ENCODE measurements around the gene MYH9. TPM values are rescaled to one million over a fixed set of nuclear protein-coding genes. Genes with fewer than 3 reads are reported as not detected.
"Not testable (repeated sequence)": the region's sequence is repeated elsewhere in the genome, so short reads cannot be mapped to it uniquely, and the experiment has no call there.

Gene MYH9
- total RNA-seq, 4 donors from 2014 or later: 361 to 406 (median 386) TPM

- Histone ChIP-seq H3K27ac (no peak overlapping the region), H3K36me3 (no peaks in the 10 kb centered on the region), H3K27me3 (no peaks in the 10 kb centered on the region), H3K4me1 (peaks cover 0 to 8% (median 3%) of the 10 kb centered on the region in 4 donors), H3K9me3 (no peaks in the 10 kb centered on the region), H3K4me3 (no peak overlapping the region)
- 91 to 96% methylated on average over 9 of the region's 9 CpGs for WGBS, 2 donors
- TF ChIP-seq POLR2A (IDR thresholded peaks at IDR 0.05): no peak
- no peak for TF ChIP-seq CTCF (IDR thresholded peaks at IDR 0.05)
- no peak for TF ChIP-seq EP300 (IDR thresholded peaks at IDR 0.05)
- DNase-seq (ENCODE audit: low spot score in 2 of 2): no peak
Measured at GRCh38 chr22:36431977-36432376, 44.2 kb upstream of the MYH9 start.

- Histone ChIP-seq H3K36me3 (no peaks in the 10 kb centered on the region), H3K9me3 (no peaks in the 10 kb centered on the region), H3K4me3 (no peak overlapping the region), H3K27me3 (no peaks in the 10 kb centered on the region), H3K27ac (no peak overlapping the region), H3K4me1 (peaks cover 0 to 15% (median 4%) of the 10 kb centered on the region in 4 donors)
- DNase-seq (ENCODE audit: low spot score in 2 of 2): no peak
- TF ChIP-seq EP300 (IDR thresholded peaks at IDR 0.05) (no peak), CTCF (IDR thresholded peaks at IDR 0.05) (no peak), POLR2A (IDR thresholded peaks at IDR 0.05) (no peak)
- 67 to 78% methylated on average over 9 of the region's 9 CpGs for WGBS, 2 donors
Measured at GRCh38 chr22:36430863-36431262, 43.1 kb upstream of the MYH9 start.

- not testable (repeated sequence) for H3K4me3 ChIP-seq; DNase-seq (ENCODE audit: low spot score in 2 of 2); H3K27ac ChIP-seq; H3K9me3 ChIP-seq; H3K36me3 ChIP-seq; H3K27me3 ChIP-seq
- H3K4me1 ChIP-seq: peaks cover 0 to 12% (median 3%) of the 10 kb centered on the region in 4 donors
- WGBS, 2 donors: 86 to 92% methylated on average over 11 of the region's 11 CpGs
Measured at GRCh38 chr22:36427952-36428351, 40.2 kb upstream of the MYH9 start.

GRCh38 chr22:36425977-36426523 lies 38.3 kb upstream of the MYH9 start:
- no peaks in the 10 kb centered on the region for H3K36me3 ChIP-seq
- WGBS, 2 donors: 28 to 40% methylated on average over 2 of the region's 2 CpGs
- no peak overlapping the region for H3K4me3 ChIP-seq
- no peak for DNase-seq (ENCODE audit: low spot score in 2 of 2)
- peak overlapping the region in 1 of 4 donors; percentile 59 for H3K27ac ChIP-seq
- no peak for TF ChIP-seq EP300 (IDR thresholded peaks at IDR 0.05)
- TF ChIP-seq POLR2A (IDR thresholded peaks at IDR 0.05): no peak
- no peak for TF ChIP-seq CTCF (IDR thresholded peaks at IDR 0.05)
- H3K9me3 ChIP-seq: no peaks in the 10 kb centered on the region
- H3K4me1 ChIP-seq: peaks cover 0 to 9% (median 3%) of the 10 kb centered on the region in 4 donors
- H3K27me3 ChIP-seq: no peaks in the 10 kb centered on the region

- Histone ChIP-seq H3K9me3 (no peaks in the 10 kb centered on the region), H3K36me3 (no peaks in the 10 kb centered on the region), H3K4me3 (no peak overlapping the region), H3K27ac (no peak overlapping the region), H3K27me3 (no peaks in the 10 kb centered on the region), H3K4me1 (peaks cover 0 to 15% (median 8%) of the 10 kb centered on the region in 4 donors)
- no peak for DNase-seq (ENCODE audit: low spot score in 2 of 2)
- WGBS, 2 donors: 93 to 96% methylated on average over 5 of the region's 5 CpGs
- TF ChIP-seq POLR2A (IDR thresholded peaks at IDR 0.05) (no peak), CTCF (IDR thresholded peaks at IDR 0.05) (no peak), EP300 (IDR thresholded peaks at IDR 0.05) (no peak)
Measured at GRCh38 chr22:36424901-36425579, 37.3 kb upstream of the MYH9 start.

- H3K4me3 ChIP-seq; H3K9me3 ChIP-seq; DNase-seq (ENCODE audit: low spot score in 2 of 2); H3K27me3 ChIP-seq; H3K27ac ChIP-seq; H3K36me3 ChIP-seq: not testable (repeated sequence)
- 87 to 90% methylated on average over 5 of the region's 5 CpGs for WGBS, 2 donors
- peaks cover 0 to 15% (median 11%) of the 10 kb centered on the region in 4 donors for H3K4me1 ChIP-seq
Measured at GRCh38 chr22:36424466-36424865, 36.7 kb upstream of the MYH9 start.
